NCI-H2107 (cell line): ENCODE results near the gene CDT1.
A peak's percentile ranks its signal among the peaks of the same experiment; 100 is the strongest.

Experiments used
- DNase-seq: peaks from one replicate; lab custom pipeline; 2025; lab: John Stamatoyannopoulos, UW

Gene CDT1

GRCh38 chr16:88803264-88803987 is at the start of gene CDT1:
Gene CDT1, plus strand, starts transcription at chr16:88803789. Its CDS starts 43 bp downstream, at chr16:88803832.
- peak; percentile 73 for DNase-seq

- no peak for DNase-seq
These were observed 49.3 kb upstream of the CDT1 start for GRCh38 chr16:88754109-88754911.

- no peak for DNase-seq
These were observed 48.5 kb upstream of the CDT1 start for GRCh38 chr16:88754912-88755744.

GRCh38 chr16:88755745-88756443 is 47.7 kb upstream of the CDT1 start:
- DNase-seq: no peak

GRCh38 chr16:88758227-88758943 is 45.2 kb upstream of the CDT1 start:
- DNase-seq: no peak

GRCh38 chr16:88758944-88759244 is 44.7 kb upstream of the CDT1 start:
- DNase-seq: no peak

GRCh38 chr16:88759245-88759975 is 44.2 kb upstream of the CDT1 start:
- DNase-seq: no peak

GRCh38 chr16:88759976-88760350 is 43.6 kb upstream of the CDT1 start:
- no peak for DNase-seq

GRCh38 chr16:88760424-88761142 is 43.0 kb upstream of the CDT1 start:
- no peak for DNase-seq

- DNase-seq: no peak
These were observed 42.5 kb upstream of the CDT1 start for GRCh38 chr16:88761143-88761534.

GRCh38 chr16:88761830-88762229 is 41.8 kb upstream of the CDT1 start:
- DNase-seq: no peak

GRCh38 chr16:88762258-88762870 is 41.2 kb upstream of the CDT1 start:
- no peak for DNase-seq

- no peak for DNase-seq
These were observed 40.6 kb upstream of the CDT1 start for GRCh38 chr16:88762941-88763340.

- no peak for DNase-seq
These were observed 40.0 kb upstream of the CDT1 start for GRCh38 chr16:88763502-88764053.

- no peak for DNase-seq
These were observed 39.5 kb upstream of the CDT1 start for GRCh38 chr16:88764080-88764479.

GRCh38 chr16:88764913-88765349 is 38.7 kb upstream of the CDT1 start:
- no peak for DNase-seq

- DNase-seq: no peak
These were observed 36.6 kb upstream of the CDT1 start for GRCh38 chr16:88766975-88767374.

- no peak for DNase-seq
These were observed 36.0 kb upstream of the CDT1 start for GRCh38 chr16:88767546-88768070.
